ENCODE data around the gene SMARCA2. TPM values are rescaled to one million over a fixed set of nuclear protein-coding genes. Genes with fewer than 3 reads are reported as not detected.

SMARCA2 gene
- total RNA-seq, 1 experiment from 2014 or later, result 28.0 TPM

DNA sequence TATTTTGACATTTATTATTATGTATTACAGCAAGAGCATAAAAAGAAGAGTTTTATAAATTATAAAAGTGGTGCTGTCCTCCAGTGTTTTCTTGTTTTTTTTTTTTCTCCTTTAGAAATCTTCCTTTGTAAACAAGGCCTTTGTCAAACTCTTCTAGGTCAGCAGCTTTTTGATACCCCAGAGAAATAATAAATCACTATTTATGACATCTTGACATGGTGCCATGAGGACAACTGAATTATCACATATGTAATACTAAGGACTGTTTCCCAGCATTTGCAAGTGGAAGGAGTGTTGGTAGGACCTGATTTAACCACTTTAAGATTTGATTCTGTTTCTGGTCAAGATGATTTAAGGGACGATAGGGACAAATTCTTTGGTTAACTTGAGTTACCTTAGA, 4.6 kb downstream of the SMARCA2 start:
- no peaks in the 10 kb centered on the region for H3K9me3 ChIP-seq (replicated peaks)
- no peak overlapping the region for H3K27ac ChIP-seq
- H3K4me1 ChIP-seq (replicated peaks), result no peaks in the 10 kb centered on the region
- no peaks in the 10 kb centered on the region for H3K27me3 ChIP-seq (replicated peaks)
- no peak overlapping the region for H3K4me3 ChIP-seq
- peaks cover 5% of the 10 kb centered on the region; the same call in 1 of the 2 replicates for H3K36me3 ChIP-seq
- DNase-seq (ENCODE audit: low read depth in 1 of 2, low spot score in 2 of 2), result no peak

- Histone ChIP-seq H3K27me3 (replicated peaks) (no peaks in the 10 kb centered on the region), H3K4me3 (no peak overlapping the region), H3K9me3 (replicated peaks) (no peaks in the 10 kb centered on the region), H3K27ac (no peak overlapping the region), H3K4me1 (replicated peaks) (no peaks in the 10 kb centered on the region), H3K36me3 (peaks cover 5% of the 10 kb centered on the region; the same call in 1 of the 2 replicates)
- DNase-seq (ENCODE audit: low read depth in 1 of 2, low spot score in 2 of 2), result no peak
These were observed 6.6 kb downstream of the SMARCA2 start for GRCh38 chr9:2021731-2022130.

DNA sequence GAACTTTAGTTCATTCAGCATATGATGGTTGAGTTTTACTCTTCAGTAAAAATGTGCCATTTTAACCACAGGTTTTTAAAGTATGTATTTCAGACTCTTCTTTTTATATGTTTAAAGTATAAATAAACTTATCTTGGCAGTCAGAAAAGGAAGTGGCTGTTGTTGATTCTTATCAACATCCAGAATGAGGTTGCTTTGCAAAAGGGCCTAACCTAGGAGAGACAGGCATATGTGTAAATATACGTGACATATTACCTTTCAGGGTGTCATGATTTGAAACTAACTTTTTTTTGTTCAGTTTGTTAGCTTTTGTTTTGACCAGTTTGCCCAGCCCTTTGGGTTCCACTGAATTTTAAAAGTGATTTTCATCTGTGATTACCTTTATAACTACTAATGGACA, 7.4 kb downstream of the SMARCA2 start:
- H3K4me3 ChIP-seq, result no peak overlapping the region
- H3K4me1 ChIP-seq (replicated peaks), result no peaks in the 10 kb centered on the region
- H3K27ac ChIP-seq, result no peak overlapping the region
- H3K9me3 ChIP-seq (replicated peaks), result no peaks in the 10 kb centered on the region
- no peak for DNase-seq (ENCODE audit: low read depth in 1 of 2, low spot score in 2 of 2)
- peaks cover 2% of the 10 kb centered on the region; the same call in 1 of the 2 replicates for H3K36me3 ChIP-seq
- H3K27me3 ChIP-seq (replicated peaks), result no peaks in the 10 kb centered on the region

DNA sequence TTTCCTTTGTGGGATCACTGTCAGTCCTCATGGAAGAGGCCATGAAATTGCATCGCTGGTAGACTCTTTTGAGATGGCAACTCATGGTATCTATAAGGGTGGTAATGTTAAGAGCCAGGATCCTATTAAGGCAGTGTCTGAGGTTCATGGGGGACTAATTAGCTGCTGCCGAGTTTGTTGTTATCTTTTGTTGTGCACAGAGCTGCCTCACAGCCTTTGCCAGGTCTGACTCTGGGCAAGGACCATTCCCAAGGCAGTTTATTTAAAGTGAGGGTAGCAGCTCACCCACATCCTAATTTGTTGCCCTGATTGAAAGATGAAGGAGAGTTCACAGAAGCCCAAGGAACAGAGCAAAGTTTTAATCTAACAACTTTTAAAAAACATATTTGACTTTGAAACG, 7.9 kb downstream of the SMARCA2 start:
- Histone ChIP-seq H3K27me3 (replicated peaks) (no peaks in the 10 kb centered on the region), H3K27ac (no peak overlapping the region), H3K36me3 (no peaks in the 10 kb centered on the region), H3K4me1 (replicated peaks) (no peaks in the 10 kb centered on the region), H3K9me3 (replicated peaks) (no peaks in the 10 kb centered on the region), H3K4me3 (no peak overlapping the region)
- no peak for DNase-seq (ENCODE audit: low read depth in 1 of 2, low spot score in 2 of 2)

DNA sequence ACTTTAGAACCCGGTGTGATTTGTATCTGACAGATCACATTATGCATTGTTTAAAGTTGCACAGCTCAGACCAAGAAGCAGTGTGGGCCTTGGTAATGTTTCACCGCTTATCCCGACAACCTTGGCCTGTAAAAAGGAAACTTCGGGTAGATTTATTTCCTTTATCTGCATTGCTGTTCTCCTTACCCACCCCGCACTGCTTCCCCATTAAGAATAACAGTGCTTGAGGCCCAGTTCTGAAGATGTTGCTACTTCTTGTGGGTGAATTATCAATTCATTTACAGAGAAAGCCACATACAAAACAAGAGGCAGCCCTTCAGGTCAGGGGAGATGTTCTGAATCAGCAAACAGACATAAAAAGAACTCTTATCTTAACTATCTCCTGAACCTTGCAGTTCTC, 8.4 kb downstream of the SMARCA2 start:
- no peak overlapping the region for H3K4me3 ChIP-seq
- no peaks in the 10 kb centered on the region for H3K4me1 ChIP-seq (replicated peaks)
- H3K27ac ChIP-seq, result no peak overlapping the region
- H3K27me3 ChIP-seq (replicated peaks), result no peaks in the 10 kb centered on the region
- H3K9me3 ChIP-seq (replicated peaks), result no peaks in the 10 kb centered on the region
- no peaks in the 10 kb centered on the region for H3K36me3 ChIP-seq
- no peak for DNase-seq (ENCODE audit: low read depth in 1 of 2, low spot score in 2 of 2)

DNA sequence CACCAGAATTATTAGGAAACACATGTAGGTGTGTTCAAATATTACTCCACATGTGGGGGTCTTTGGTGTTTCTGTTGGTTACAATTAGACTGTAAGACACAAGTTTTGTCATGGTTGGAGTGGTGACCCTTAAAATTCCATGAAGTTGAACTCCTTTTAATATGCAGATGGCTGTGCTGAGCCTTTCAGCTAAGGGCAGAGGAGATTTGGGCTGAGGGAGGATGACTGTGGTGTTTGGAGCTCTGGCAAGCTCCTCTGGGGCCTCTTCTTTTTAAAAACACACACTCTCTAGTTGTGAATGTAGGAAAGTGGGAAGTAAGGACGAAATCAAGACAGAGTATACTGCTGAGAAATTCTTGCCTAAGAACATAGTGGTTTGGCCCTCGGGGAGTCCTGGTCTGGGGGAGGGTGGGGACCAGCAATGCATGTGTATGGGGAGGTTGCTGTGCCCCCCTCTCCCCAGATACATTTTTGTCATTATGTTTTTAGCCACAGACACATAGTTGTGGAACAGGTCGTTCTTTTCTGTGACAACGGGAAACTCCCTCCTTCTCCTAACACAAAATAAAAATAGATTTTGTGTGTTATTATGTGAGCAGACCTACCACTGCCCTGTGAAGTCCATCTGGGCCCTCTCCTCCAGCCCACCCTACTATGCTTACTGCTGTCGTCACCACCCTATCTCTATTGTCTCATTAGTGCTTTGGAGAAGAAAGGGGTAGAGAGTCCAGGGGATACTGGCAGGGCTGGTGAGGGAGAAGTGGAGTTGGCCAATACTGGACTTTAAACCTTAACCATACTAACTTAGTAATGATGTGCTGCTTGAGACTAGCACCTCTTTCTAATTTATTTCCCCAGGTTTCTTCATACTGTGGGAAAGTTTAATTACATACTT, 10.0 kb downstream of the SMARCA2 start:
- no peaks in the 10 kb centered on the region for H3K9me3 ChIP-seq (replicated peaks)
- no peak overlapping the region for H3K4me3 ChIP-seq
- H3K36me3 ChIP-seq, result no peaks in the 10 kb centered on the region
- H3K4me1 ChIP-seq (replicated peaks), result no peaks in the 10 kb centered on the region
- H3K27me3 ChIP-seq (replicated peaks), result no peaks in the 10 kb centered on the region
- no peak overlapping the region for H3K27ac ChIP-seq
- no peak for DNase-seq (ENCODE audit: low read depth in 1 of 2, low spot score in 2 of 2)

- Histone ChIP-seq H3K27ac (no peak overlapping the region), H3K27me3 (replicated peaks) (no peaks in the 10 kb centered on the region), H3K4me3 (no peak overlapping the region), H3K36me3 (no peaks in the 10 kb centered on the region), H3K4me1 (replicated peaks) (no peaks in the 10 kb centered on the region), H3K9me3 (replicated peaks) (no peaks in the 10 kb centered on the region)
- DNase-seq (ENCODE audit: low read depth in 1 of 2, low spot score in 2 of 2), result no peak
These were observed 11.3 kb downstream of the SMARCA2 start for GRCh38 chr9:2026220-2026997.

DNA sequence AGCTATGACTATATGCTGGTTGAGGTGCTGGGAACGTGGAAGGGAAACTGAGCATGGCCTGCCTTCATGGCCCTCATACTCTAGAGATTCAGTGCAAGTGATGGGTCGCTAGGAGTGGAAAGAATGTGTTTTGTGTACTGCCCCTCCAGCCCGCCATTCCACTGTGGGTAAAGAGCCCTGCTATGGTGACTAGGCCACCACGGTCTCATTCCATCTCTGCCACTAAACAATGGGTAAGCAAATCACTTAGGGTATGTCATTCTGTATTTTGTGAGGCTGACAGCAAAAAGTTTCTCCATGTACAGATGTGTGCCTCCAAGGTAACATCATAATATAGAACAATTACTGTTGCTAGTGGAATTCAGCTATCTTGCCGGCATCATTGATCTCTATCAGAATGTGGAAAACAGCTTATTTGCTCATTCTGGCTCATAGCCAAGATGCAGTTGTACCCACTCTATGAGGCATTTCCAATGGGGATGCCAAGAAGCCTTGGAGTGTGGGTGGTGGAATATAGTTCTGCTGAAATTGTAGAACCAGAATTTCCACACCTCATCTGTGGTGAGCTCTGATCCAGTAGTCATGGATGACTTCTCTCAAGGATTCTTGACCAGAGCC, 12.5 kb downstream of the SMARCA2 start:
- no peaks in the 10 kb centered on the region for H3K9me3 ChIP-seq (replicated peaks)
- H3K36me3 ChIP-seq, result no peaks in the 10 kb centered on the region
- H3K4me3 ChIP-seq, result no peak overlapping the region
- H3K27ac ChIP-seq, result no peak overlapping the region
- no peak for DNase-seq (ENCODE audit: low read depth in 1 of 2, low spot score in 2 of 2)
- H3K4me1 ChIP-seq (replicated peaks), result no peaks in the 10 kb centered on the region
- H3K27me3 ChIP-seq (replicated peaks), result no peaks in the 10 kb centered on the region

DNA sequence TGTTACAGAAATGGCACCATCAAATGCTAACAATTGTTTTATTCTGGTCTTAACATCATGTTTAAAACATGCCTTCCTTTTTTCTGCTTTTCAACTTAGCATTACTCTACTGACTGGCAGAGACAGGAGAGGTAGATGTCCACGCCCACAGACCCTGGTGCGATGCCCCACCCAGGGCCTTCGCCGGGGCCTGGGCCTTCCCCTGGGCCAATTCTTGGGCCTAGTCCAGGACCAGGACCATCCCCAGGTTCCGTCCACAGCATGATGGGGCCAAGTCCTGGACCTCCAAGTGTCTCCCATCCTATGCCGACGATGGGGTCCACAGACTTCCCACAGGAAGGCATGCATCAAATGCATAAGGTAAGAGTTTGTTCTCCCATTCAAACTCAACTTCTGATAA, 13.7 kb downstream of the SMARCA2 start:
- H3K4me3 ChIP-seq, result no peak overlapping the region
- no peaks in the 10 kb centered on the region for H3K36me3 ChIP-seq
- H3K4me1 ChIP-seq (replicated peaks), result no peaks in the 10 kb centered on the region
- no peak overlapping the region for H3K27ac ChIP-seq
- H3K9me3 ChIP-seq (replicated peaks), result no peaks in the 10 kb centered on the region
- no peak for DNase-seq (ENCODE audit: low read depth in 1 of 2, low spot score in 2 of 2)
- no peaks in the 10 kb centered on the region for H3K27me3 ChIP-seq (replicated peaks)

GRCh38 chr9:2029666-2030170, 14.6 kb downstream of the SMARCA2 start:
- H3K4me1 ChIP-seq (replicated peaks), result no peaks in the 10 kb centered on the region
- no peaks in the 10 kb centered on the region for H3K36me3 ChIP-seq
- no peak overlapping the region for H3K4me3 ChIP-seq
- no peak for DNase-seq (ENCODE audit: low read depth in 1 of 2, low spot score in 2 of 2)
- H3K27ac ChIP-seq, result no peak overlapping the region
- no peaks in the 10 kb centered on the region for H3K27me3 ChIP-seq (replicated peaks)
- H3K9me3 ChIP-seq (replicated peaks), result no peaks in the 10 kb centered on the region

DNA sequence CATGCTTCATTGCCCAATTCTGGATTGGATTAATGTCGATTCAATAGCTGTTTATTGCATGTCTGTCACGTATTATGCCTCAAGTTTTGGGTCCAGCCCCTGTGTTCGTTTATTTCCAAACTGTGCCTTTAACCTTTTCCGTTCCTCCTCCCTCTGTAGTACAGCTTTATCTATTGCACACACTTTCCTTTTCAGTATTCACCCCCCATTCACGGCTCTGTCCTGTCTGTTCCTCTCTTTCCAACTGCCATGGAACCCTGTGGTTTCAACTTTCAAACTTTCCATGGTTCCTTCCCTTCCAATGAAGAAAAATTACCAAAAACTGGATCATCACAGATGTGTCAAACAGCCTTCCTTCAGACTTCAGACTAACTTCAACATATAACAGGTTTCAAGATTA, 17.1 kb downstream of the SMARCA2 start:
- no peaks in the 10 kb centered on the region for H3K36me3 ChIP-seq
- H3K9me3 ChIP-seq (replicated peaks), result no peaks in the 10 kb centered on the region
- H3K27ac ChIP-seq, result no peak overlapping the region
- H3K4me3 ChIP-seq, result no peak overlapping the region
- H3K4me1 ChIP-seq (replicated peaks), result no peaks in the 10 kb centered on the region
- DNase-seq (ENCODE audit: low read depth in 1 of 2, low spot score in 2 of 2), result no peak
- no peaks in the 10 kb centered on the region for H3K27me3 ChIP-seq (replicated peaks)

GRCh38 chr9:2036844-2037243, 21.7 kb downstream of the SMARCA2 start:
- no peak overlapping the region for H3K4me3 ChIP-seq
- no peaks in the 10 kb centered on the region for H3K27me3 ChIP-seq (replicated peaks)
- H3K36me3 ChIP-seq, result peaks cover 4% of the 10 kb centered on the region; the same call in 1 of the 2 replicates
- no peaks in the 10 kb centered on the region for H3K4me1 ChIP-seq (replicated peaks)
- no peak for DNase-seq (ENCODE audit: low read depth in 1 of 2, low spot score in 2 of 2)
- H3K27ac ChIP-seq, result no peak overlapping the region
- no peaks in the 10 kb centered on the region for H3K9me3 ChIP-seq (replicated peaks)

DNA sequence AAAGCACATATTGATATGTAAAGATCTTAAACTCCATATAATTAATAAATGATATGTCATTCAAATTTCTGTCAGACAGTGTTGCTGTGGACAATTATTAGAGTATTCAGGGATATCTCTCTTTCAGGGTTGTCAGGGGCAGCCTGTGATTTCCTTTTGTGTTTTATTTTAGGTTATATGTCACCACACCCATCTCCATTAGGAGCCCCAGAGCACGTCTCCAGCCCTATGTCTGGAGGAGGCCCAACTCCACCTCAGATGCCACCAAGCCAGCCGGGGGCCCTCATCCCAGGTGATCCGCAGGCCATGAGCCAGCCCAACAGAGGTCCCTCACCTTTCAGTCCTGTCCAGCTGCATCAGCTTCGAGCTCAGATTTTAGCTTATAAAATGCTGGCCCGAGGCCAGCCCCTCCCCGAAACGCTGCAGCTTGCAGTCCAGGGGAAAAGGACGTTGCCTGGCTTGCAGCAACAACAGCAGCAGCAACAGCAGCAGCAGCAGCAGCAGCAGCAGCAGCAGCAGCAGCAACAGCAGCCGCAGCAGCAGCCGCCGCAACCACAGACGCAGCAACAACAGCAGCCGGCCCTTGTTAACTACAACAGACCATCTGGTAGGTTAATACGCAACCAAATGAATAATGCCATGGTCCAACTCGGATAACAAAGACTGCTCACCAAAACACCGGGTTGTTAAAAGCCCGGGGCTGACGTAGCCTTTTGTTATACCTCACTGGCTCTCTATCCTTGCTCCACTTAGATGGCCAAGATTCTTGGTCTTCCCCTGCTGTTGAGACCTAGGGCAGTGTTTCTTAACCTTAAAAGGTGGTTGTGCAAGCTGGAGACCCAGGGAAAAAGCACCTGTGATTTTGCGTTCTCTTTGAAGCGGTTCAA, 24.4 kb downstream of the SMARCA2 start:
- H3K4me1 ChIP-seq (replicated peaks), result no peaks in the 10 kb centered on the region

More for the DNA sequence above, 24.4 kb downstream of the SMARCA2 start:
- DNase-seq (ENCODE audit: low read depth in 1 of 2, low spot score in 2 of 2), result no peak
- no peaks in the 10 kb centered on the region for H3K27me3 ChIP-seq (replicated peaks)
- H3K27ac ChIP-seq, result no peak overlapping the region
- no peaks in the 10 kb centered on the region for H3K9me3 ChIP-seq (replicated peaks)
- no peak overlapping the region for H3K4me3 ChIP-seq
- peaks cover 4% of the 10 kb centered on the region; the same call in 1 of the 2 replicates for H3K36me3 ChIP-seq

Measured in SJSA1 (cell line).